Activated effector memory CD4-positive, alpha-beta T cell treated with anti-CD3 and anti-CD28 coated beads, Interleukin-2, amount 50 U/mL, for 16 hours (primary cell): ENCODE results near the gene NIP7.
"Not testable (repeated sequence)": the region's sequence is repeated elsewhere in the genome, so short reads cannot be mapped to it uniquely, and the experiment has no call there.

ENCODE experiments used
- DNase-seq: peaks from one replicate; pipeline ENCODE4 v3.0.0-alpha.2; 2020

The NIP7 gene

GRCh38 chr16:69346683-69347082 lies 7.1 kb downstream of the NIP7 start:
- no peak for DNase-seq

GRCh38 chr16:69348222-69348621 lies 8.7 kb downstream of the NIP7 start:
- DNase-seq = no peak

GRCh38 chr16:69349536-69349935 lies 10.0 kb downstream of the NIP7 start:
- DNase-seq = no peak

GRCh38 chr16:69350536-69351133 lies 11.1 kb downstream of the NIP7 start:
- DNase-seq = no peak

GRCh38 chr16:69351309-69352027 lies 11.9 kb downstream of the NIP7 start, which contains the start of gene TMED6:
Gene TMED6, minus strand, starts transcription at chr16:69351786. Its CDS starts 33 bp downstream, at chr16:69351753.
- no peak for DNase-seq

GRCh38 chr16:69360070-69360469 lies 20.5 kb downstream of the NIP7 start:
- not testable (repeated sequence) for DNase-seq

- no peak for DNase-seq
These were observed 23.7 kb downstream of the NIP7 start for GRCh38 chr16:69363281-69363717.

- no peak for DNase-seq
These were observed 24.5 kb downstream of the NIP7 start for GRCh38 chr16:69364088-69364487.

GRCh38 chr16:69365901-69366300 lies 26.3 kb downstream of the NIP7 start:
- DNase-seq = no peak

- no peak for DNase-seq
These were observed 26.9 kb downstream of the NIP7 start for GRCh38 chr16:69366431-69366830.

- no peak for DNase-seq
These were observed 28.4 kb downstream of the NIP7 start for GRCh38 chr16:69367980-69368379.

- no peak for DNase-seq
These were observed 29.3 kb downstream of the NIP7 start for GRCh38 chr16:69368866-69369265.

- no peak for DNase-seq
These were observed 32.0 kb downstream of the NIP7 start for GRCh38 chr16:69371564-69371963.

GRCh38 chr16:69373019-69373418 lies 33.4 kb downstream of the NIP7 start:
- no peak for DNase-seq

GRCh38 chr16:69376393-69377059 lies 37.0 kb downstream of the NIP7 start:
- DNase-seq = no peak

- no peak for DNase-seq
These were observed 38.5 kb downstream of the NIP7 start for GRCh38 chr16:69378036-69378435.

- DNase-seq = no peak
These were observed 39.2 kb downstream of the NIP7 start for GRCh38 chr16:69378760-69379159.

- no peak for DNase-seq
These were observed 41.7 kb downstream of the NIP7 start for GRCh38 chr16:69381231-69381630.

GRCh38 chr16:69382421-69382820 lies 42.8 kb downstream of the NIP7 start:
- DNase-seq = no peak

- DNase-seq = no peak
These were observed 45.4 kb downstream of the NIP7 start for GRCh38 chr16:69384974-69385373.

- DNase-seq = no peak
These were observed 47.0 kb downstream of the NIP7 start for GRCh38 chr16:69386596-69386995.
